Stimulated activated CD4-positive, alpha-beta T cell treated with anti-CD3 and anti-CD28 coated beads, Interleukin-4, amount 100 ng/mL, for 4 hours (primary cell): ENCODE data around the gene ABI3BP.

ENCODE experiments used
- DNase-seq, 2 experiments: peaks; one replicate each; pipeline ENCODE4 v3.0.0-alpha.2; 2020

Gene ABI3BP

GRCh38 chr3:100879195-100879810, 113.9 kb downstream of the ABI3BP start:
- DNase-seq = no peak

DNA sequence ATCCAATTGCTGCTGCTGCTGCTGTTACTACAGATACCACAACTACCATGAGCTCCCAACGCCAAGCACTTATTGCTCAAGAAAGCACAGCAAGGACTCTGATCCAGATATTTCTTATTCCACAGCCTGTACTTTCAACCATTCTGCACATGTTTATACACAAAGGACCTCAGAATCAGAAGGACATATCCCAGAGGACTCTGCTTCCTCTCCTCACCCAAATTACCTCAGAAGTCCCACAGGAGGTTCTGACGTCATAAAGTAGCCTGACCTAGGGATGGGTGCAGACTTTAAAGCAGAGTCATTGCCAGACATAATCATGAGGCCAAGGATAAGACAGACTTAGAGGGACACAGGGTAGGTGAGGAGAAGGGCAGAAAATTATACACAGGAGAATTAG, 115.9 kb downstream of the ABI3BP start:
- DNase-seq = no peak

DNA sequence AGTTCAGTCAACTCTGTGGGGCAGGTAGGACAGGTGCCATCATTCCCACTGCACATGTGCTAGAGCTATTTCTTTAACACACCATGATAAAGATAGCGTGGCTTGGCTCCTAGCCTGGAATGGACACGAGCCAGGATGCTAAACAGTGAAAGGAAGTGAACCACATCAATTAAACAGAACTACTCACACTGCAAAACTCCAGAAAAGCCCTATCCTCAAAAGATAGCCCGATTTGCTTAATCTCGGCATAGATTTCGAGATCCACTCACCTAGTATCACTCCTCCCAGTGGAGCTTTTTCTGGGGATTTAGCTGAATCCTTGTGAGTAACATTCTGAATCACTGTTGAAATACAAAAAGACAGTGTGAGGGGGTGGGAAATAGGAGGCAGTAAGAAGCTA, 118.0 kb downstream of the ABI3BP start:
- no peak for DNase-seq

DNA sequence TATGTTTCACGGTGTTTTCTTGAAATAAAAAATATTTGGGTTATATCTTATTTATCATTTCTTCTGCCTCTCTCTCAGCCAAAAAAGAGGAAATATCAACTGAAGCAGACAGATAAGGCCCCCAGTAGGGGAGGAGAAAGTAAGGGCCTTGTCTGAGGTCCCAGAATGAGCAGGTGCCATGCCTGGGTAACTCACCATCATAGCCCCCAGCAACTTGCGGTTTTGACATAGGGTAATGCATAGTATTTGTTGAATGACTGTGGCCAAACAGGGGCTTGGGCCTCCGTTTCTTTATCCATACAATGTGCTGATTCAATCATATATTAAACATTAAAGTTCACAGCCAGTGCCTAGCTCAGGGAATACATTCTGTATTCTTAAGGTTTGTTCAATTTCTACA, 119.6 kb downstream of the ABI3BP start:
- DNase-seq = no peak

DNA sequence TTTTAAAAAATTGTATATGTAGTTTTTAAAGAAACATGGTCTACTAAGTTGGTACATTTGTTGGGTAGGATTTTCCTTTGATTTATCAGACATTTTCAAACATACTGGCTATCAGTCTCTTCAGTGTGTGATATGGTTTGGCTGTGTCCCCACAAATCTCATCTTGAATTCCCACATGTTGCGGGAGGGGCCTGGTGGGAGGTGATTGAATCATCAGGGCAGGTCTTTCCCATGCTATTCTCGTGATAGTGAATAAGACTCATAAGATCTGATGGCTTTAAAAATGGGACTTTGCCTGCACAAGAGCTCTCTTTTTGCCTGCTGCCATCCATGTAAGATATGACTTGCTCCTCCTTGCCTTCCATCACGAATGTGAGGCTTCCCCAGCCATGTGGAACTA, 121.9 kb downstream of the ABI3BP start:
- DNase-seq = no peak

- no peak for DNase-seq
Measured at GRCh38 chr3:100869787-100870186, 123.4 kb downstream of the ABI3BP start.

DNA sequence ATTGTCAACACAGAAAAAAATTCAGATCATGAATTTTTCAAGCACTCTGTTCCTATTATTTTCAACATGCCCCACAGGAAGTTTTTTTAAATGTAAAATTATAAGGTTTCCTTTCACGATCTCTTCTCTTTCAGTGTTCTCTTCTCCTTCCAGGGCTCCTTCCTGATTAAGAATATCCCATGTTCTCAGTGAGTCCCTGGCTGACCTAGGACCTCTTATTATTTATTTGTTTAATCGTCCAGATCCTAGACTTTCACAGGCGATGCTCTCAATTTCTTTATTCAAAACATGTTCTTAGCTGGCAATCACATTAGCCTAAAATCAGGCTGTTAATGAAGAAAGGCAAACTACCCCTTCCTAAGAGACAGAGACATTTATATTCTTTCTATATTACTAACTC, 124.3 kb downstream of the ABI3BP start:
- DNase-seq = no peak

- DNase-seq = no peak
Measured at GRCh38 chr3:100868096-100868495, 125.1 kb downstream of the ABI3BP start.

DNA sequence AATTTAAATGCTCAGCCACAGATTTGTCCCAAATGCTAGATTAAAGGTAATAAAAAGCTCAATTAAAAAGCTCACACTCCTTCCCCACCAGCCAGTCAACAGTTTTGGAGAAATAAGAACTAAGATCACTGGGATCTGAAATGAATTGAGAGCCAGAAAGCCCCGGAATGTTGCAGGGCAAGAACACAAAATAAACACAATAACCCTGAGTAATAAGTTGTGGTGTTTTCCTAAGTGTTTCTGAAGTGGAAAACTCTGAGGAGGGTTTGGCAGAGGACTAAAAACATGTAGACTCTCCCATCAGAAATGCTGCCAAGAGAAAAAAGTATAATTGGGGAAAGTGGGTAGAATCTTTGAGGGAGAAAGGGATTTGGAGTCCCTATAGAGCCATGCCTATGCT, 127.8 kb downstream of the ABI3BP start:
- DNase-seq = no peak

- DNase-seq = no peak
Measured at GRCh38 chr3:100864471-100865250, 128.6 kb downstream of the ABI3BP start.

GRCh38 chr3:100857863-100858262, 135.4 kb downstream of the ABI3BP start:
- DNase-seq = no peak

GRCh38 chr3:100856821-100857220, 136.4 kb downstream of the ABI3BP start:
- DNase-seq = no peak

GRCh38 chr3:100852840-100853239, 140.4 kb downstream of the ABI3BP start:
- DNase-seq = no peak

- DNase-seq = no peak
Measured at GRCh38 chr3:100850701-100851100, 142.5 kb downstream of the ABI3BP start.

DNA sequence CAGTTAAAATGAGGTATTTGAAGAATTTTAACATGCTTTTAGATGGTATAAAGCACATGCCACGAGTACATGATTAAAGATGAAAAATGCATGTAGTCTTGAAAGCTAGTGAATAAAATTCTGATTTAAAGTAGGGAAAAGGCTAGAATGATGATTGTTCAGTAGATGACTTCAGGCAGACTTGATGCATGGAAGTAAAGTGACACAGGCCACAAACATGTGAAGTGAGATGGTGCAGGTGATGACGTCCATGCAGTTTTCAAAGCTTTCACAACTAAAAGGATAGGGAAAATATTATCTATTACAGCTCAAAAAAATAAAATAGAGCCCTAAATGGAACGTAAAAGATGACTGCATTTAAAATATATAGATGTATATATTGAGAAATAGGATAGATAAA, 143.1 kb downstream of the ABI3BP start:
- DNase-seq = no peak

GRCh38 chr3:100844063-100844936, 148.9 kb downstream of the ABI3BP start:
- no peak for DNase-seq

DNA sequence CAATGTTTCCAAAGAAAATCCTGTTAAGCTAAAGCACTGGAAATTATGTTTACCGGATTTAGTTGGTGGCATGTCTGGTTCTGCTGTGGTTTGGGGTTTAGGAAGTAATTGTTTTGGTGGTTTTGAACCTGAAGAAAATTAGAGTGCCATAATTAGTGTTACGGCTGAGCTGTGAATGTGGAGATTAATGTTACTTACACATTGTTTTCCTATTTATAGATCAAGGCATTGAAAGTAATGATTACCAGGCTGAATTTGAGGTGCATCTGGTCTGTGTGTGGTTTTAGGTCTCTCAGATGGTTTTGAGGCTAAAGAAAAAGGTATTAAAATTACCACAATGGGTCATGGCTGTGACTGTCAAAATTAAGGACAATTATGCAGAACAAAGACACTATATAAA, 155.1 kb downstream of the ABI3BP start:
- DNase-seq = no peak

DNA sequence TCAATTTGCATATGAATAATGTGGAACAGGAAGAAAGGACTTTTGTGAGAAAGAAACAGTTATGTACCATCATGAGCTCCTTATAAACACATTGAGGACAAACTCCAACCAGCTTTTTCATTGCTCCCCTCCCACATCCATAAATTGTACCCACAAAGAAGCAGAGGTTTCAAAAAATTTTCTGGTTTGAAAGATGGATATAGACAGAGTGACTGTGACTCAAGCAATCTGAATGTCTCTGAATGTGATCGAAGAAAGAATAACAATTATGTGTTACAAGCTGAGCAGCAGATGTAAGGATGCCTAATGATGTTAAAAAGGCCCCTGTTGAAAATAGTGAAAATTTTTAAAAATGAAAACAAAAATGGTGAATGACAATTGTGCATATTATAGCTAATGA, 156.6 kb downstream of the ABI3BP start:
- DNase-seq = no peak

GRCh38 chr3:100834332-100834731, 158.9 kb downstream of the ABI3BP start:
- no peak for DNase-seq

DNA sequence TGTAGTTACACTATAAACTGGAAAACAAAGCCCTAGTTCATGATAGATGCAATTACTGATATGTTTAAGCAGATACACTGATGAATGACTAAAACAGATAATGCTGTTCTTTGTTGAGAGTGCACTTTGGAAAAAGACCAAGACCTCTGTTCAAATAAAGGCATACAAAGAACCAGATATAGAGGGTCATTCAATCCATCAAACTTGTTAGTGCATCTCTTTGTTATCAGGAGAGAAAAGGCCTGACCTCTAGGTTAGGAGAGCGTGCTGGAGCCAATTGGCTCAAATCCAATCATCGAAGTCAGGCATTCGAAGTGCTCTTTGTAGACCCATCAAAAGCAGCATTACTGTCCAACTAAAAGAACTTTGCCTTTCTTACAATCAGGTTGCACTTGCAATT, 159.7 kb downstream of the ABI3BP start:
- no peak for DNase-seq

DNA sequence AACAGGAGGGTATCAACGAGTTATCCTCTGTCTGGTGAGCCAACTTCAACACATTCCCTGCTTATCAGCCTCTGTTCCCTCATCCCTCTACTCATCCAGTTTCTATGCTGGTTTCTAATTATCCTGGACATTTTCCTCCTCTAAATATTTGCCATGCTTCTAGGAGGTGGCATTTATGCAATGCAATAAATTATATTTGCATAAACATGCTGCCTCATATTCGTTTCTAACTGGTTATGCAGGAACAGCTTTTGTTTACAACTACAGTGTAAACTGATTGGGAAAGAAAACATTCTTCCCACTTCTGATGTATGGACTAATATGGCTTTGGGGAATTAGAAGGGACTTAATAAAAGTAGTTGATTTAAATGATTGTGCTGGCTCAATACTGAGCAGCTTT, 161.6 kb downstream of the ABI3BP start:
- DNase-seq = no peak

- DNase-seq = no peak
Measured at GRCh38 chr3:100830931-100831330, 162.3 kb downstream of the ABI3BP start.

DNA sequence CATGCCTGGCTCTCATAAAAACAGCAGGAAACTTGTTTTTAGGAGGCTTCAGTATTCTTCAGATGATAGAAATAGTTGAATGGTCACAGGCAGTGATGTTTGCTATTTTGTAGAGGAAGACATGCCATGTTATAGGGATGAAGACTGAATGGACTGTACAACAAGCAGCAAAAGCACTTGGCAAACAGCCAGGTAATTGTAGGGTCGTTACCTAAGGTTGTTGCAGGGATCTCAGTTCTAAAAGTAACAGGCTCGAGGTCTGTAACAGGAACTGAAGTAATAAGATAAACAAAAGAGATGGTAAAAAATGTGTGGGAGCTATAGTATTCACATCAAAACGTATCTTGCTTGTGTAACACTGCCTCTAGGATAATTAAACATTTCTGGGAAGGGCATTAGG, 167.6 kb downstream of the ABI3BP start:
- DNase-seq = no peak

DNA sequence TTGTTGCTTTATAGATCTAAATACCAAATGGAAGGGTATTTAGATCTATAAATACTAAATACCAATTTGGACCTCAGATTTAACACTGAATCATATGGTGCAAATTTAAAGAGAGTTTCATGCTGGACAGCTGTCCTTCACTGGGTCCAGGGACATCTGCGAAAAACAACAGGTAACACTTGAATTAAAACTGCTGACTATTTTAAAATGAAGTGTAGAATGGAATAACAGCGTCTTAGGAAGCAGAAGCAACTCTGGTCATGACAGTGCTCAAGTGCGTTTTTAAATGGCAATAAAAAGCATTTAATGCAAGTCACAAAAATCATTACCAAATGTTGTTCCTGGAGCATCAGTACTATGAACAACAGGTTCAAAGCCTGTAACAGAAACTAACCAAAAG, 177.6 kb downstream of the ABI3BP start:
- DNase-seq = no peak
